Islet of Langerhans (tissue), 1 donor: Measurements from ENCODE around the gene DGCR8.

Experiments used
- FAIRE-seq: peaks from one replicate; lab custom pipeline; 2011; peaks lifted over from hg19 to GRCh38; lab: Jason Lieb, UNC

The DGCR8 gene

DNA sequence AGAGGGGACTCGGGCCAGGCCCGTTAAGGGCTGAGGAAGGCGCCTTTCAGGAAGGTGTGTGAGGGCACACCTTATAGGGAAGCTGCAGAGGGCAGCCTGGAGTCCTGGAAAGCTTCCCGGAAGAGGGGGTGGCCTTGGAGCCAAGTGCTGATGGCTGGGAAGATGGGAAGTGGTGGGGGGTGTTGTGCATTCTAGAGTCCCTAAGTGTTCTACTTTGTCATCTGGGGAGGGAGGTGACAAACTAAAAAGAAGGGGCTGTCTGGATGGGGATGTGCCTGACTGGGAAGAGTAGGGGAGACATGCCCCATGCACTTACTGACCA is 58.3 kb downstream of the DGCR8 start:
- FAIRE-seq, result no peak

DNA sequence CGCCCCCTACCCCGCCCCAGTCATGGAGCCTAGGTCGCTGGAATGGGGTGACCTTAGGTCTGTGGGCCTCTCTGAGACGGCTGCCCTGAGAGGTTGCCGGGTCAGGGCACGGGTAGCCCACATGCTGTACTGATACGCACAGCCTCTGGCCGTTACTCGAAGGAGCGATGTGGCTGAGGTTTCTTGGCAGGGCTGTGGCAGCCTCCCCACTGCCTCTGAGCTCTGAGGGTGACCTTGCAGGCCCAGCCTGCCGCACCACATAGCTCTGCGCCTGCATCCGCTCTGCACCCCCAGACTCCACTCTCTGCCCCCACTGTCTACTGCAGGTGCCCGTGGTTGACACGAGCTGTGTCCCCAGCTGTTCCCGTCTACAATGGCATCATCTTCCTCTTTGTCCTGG is 58.8 kb downstream of the DGCR8 start:
- FAIRE-seq, result no peak

GRCh38 chr22:20139391-20140106 is 59.5 kb downstream of the DGCR8 start:
- no peak for FAIRE-seq

DNA sequence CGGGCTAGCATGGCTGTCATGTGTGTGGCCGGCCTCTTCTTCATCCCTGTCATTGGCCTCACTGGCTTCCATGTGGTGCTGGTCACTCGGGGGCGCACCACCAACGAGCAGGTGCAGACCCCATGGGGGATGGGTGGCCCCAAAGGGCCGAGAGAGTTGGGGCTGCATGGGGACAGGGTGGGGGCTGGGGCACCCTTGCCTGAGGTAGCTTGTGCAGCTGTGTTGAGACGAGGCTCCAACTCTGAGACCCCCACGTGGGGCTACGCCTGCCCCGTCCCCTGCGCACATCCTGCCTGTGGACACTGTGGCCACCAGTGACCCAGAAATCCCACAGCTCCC is 60.0 kb downstream of the DGCR8 start:
- FAIRE-seq, result no peak

DNA sequence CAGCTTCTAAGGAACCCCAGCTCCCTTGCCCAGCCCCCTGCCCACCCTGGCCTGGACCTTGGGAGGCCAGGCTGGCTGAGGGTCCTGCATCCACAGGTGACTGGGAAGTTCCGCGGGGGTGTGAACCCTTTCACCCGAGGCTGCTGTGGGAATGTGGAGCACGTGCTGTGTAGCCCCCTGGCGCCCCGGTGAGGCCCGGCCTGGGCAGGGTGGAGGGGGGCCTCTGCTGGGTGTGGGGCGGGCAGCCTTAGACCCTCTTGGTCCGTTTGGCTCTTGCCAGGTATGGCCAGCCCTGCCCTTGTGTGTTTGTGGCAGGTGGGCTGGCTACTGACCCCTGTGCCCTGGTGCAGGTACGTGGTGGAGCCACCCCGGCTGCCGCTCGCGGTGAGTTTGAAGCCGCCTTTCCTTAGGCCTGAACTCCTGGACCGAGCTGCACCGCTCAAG is 60.5 kb downstream of the DGCR8 start:
- FAIRE-seq, result no peak

- no peak for FAIRE-seq
Observed at GRCh38 chr22:20141186-20142077, 61.4 kb downstream of the DGCR8 start.

GRCh38 chr22:20142711-20143621 is 62.9 kb downstream of the DGCR8 start:
- no peak for FAIRE-seq

- FAIRE-seq, result no peak
Observed at GRCh38 chr22:20143883-20144665, 64.0 kb downstream of the DGCR8 start.

GRCh38 chr22:20145206-20145831 is 65.3 kb downstream of the DGCR8 start:
- FAIRE-seq, result no peak

DNA sequence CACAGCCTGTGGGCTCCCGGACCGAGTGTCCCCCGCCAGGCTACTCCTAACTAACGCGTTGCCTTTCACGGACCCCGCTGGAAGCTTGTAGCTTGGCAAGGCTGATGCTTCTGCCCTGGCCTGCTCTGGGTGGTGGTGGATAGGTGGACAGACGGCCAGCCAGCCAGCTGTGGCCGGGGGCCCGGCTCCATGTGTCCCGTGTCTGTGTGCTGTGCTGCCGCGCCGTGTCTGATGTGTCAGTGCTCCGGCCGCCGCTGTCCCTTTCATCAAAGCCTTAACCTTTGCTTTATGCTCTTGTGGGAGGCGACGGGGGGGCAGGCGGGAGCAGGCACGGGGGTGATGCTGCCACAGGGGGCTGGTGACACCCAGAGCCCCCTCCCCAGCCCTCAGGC is 65.8 kb downstream of the DGCR8 start:
- no peak for FAIRE-seq

GRCh38 chr22:20146777-20147176 is 66.7 kb downstream of the DGCR8 start:
- no peak for FAIRE-seq

DNA sequence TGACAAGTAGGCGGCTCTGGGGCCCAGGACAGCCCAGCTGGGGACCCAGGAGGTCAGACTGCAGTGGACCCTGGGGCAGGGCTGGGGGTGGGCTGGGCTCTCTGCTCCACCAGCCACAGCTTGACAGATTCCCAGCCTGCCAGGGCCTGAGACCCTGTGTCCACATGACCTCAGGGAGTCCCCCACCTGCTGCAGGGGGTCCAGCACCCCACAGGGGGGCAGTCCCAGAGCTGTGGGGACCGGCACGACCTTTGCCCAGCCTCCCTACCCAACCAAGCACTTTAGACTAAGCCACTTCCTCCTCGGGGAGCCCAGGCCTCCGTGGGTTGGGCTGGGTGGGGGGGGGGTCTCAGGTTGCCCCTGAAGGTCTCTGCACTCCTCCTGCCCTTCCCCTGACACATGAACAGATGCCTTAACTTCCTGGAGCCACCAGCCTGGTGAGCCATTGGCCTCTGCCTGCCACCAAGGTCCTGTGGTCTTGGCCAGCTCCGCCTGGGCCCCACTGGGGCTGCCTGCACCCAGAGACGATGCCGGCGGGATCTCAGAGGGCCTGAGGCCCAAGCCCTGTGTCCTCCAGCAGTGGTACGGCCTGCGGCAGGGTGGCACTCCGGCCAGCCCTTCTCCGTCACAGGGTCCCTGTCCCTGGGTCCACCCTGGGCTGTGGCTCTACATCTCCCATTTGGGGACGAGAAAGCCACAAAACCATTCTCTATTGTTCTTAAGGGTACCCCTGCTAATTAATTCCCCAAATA is 67.4 kb downstream of the DGCR8 start:
- no peak for FAIRE-seq

DNA sequence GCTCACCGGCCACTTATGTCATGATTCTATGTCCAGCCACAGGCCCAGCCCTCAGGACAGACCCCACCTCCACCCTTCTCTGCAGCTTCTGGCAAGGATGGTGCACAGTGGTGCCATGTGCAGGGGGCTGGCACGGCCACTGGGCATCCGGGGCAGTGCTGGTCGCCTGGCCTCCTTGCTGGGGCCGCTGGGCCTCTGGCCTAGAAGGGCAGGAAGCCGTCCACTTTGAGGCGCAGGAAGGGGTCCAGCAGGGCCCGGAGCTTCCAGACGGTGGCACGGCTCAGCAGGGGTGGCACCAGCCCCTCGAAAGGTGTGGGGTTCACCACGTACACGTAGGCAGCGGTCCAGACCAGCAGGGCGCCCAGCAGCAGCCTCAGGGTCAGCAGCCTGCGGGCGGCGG is 68.4 kb downstream of the DGCR8 start:
- FAIRE-seq, result no peak

DNA sequence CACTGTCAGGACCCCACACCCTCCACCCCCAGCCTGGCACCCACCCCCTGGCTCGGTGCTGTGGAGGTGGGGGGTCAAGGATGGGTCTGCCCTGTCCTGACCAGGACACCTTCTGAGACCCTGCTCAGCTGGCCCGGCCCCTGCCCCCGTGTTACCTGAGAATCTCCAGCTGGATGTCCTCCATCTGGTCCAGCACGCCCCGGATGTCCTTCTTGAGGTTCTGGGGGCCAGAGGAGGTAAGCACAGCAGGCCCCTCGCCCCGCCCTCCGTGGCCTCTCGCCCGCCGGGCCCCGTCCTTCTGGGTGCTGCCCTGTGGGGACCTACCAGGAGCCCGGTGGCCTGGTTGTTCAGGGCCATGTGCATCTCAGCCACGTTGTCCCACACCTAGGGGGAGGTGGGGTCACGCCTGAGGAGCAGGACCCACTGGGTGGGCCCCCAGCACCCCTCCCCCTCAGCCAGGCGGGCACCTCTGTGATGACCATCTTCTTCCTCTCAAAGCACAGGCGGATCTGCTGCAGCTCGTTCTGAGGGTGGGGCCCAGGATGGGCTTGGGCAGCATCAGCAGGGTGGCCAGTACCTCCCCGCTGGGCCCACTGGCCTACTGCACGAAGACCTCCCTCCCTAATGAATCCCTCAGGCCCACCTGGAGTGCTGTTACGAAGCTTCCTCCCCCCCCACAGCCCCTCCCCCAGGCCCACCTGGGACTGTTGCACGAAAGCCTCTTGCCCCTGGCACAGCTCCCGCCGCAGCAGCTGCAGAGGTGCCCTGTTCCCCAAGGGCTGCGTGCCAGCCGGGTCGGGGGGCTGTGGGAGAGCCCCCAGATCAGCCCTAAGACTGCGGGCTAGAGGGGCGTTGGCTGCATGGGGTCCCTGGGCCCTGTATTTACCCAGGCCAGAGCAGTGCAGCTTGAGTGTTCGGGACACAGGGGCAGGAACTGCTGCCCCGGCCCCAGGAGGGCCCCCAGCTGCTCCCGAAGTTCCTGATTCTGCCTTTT is 69.5 kb downstream of the DGCR8 start:
- no peak for FAIRE-seq

DNA sequence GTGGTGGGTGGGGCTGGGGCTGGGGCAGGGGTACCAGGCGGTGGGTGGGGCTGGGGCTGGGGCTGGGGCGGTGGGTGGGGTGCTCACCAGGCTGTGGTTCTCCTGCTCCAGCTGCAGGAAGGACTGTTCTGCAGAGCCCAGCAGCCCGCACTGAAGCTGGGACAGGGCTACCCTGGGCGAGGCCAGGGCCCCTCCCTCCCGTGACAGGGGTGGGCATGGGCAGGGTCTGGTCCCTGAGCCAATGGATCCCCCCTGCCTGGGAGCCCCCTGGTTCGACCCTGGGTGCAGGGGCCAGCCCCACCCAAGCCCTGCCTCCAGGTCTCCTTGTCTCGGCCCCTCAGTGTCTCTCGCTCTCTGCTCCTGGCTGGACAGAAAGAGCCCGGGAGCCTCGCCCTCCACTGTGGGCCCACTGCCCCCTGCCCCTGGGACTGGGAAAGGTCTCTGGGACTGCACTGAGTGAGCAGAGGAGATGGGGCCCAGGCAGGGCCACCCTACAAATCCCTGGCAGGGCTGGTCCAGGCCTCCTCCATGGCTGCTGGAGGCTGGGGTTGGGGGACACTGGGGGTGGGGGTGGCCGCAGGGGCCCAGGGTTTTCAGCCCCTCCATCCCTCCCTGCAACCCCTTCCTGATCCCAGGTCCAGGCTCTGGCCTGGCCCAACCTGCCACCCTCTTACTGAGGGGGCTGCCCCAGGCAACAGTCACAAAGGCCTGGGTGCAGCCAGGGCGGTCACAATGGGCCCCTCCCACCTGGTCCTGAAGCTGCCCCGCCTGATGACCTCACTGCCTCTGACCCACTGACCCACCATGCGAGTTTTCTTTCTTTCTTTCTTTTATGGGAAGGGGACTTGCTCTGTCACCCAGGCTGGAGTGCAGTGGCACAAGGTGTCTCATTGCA is 70.6 kb downstream of the DGCR8 start, which contains the start of gene CCDC188:
Gene CCDC188, minus strand, starts transcription at position 675 of the 895 bp plus-strand sequence. Its CDS starts 69 bp downstream, at position 606.
- FAIRE-seq, result no peak

GRCh38 chr22:20151276-20151588 is 71.2 kb downstream of the DGCR8 start:
- FAIRE-seq, result no peak

DNA sequence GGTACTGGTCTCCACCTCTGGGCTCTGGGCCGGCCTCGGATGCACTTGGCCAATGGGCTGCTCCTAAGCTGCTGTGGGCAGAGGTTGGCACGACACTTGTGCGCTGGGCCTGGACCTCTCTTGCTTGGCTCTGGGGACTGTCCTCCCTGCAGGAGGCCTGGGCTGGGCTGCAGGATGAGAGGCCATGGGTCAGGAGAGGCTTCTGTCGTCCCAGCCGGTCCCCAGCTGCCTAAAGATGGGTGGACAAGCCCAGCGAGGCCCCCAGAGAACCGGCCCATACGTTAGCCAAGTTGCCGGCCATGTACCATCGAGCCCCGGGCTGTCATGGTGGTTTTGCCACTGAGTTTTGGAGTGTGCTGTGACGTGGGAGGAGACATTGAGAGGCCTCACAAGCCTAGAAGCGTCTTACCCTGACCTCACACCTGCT is 72.4 kb downstream of the DGCR8 start:
- no peak for FAIRE-seq

DNA sequence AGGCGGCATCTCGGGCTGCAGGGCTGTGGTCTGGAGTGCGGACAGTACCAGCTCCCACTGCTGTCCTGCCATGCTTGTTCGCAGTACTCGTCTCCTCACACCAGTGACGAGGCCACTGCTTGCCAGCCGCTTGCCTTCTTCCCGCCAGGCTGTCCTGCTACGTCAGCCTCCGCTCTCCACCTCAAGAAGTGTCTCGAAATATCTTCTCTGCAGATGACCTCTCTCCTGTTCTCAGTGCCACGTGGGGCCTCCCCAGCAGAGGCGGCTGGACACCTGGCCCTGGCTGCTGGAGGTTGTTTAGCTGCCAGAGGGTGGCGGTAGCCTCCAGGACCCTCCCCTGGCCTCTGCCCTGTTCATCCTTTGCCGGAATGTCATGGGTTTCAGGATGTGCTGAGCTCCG is 73.9 kb downstream of the DGCR8 start:
- no peak for FAIRE-seq
